GM21381 (cell line): ENCODE results near the gene ZCCHC7.
"Not testable (repeated sequence)": the region's sequence is repeated elsewhere in the genome, so short reads cannot be mapped to it uniquely, and the experiment has no call there.

ENCODE experiments used
- ATAC-seq: cut with Tn5 transposase; IDR thresholded peaks from one replicate; pipeline ENCODE4 v1.9.1; 2021; ENCODE audit warnings: mild to moderate bottlenecking, moderate library complexity; ENCODE audit not compliant: unreplicated experiment

ZCCHC7 gene

GRCh38 chr9:37390759-37391158 lies 270.4 kb downstream of the ZCCHC7 start:
- peak; percentile 89 for ATAC-seq

- ATAC-seq, result no peak
These were observed 271.9 kb downstream of the ZCCHC7 start for GRCh38 chr9:37392272-37392671.

GRCh38 chr9:37395229-37395628 lies 274.9 kb downstream of the ZCCHC7 start:
- ATAC-seq, result no peak

GRCh38 chr9:37395663-37396062 lies 275.3 kb downstream of the ZCCHC7 start:
- ATAC-seq, result no peak

GRCh38 chr9:37397948-37398347 lies 277.6 kb downstream of the ZCCHC7 start:
- ATAC-seq, result not testable (repeated sequence)

GRCh38 chr9:37398464-37399025 lies 278.2 kb downstream of the ZCCHC7 start:
- ATAC-seq, result no peak

GRCh38 chr9:37399336-37399735 lies 279.0 kb downstream of the ZCCHC7 start:
- ATAC-seq, result no peak

GRCh38 chr9:37404590-37404989 lies 284.2 kb downstream of the ZCCHC7 start:
- no peak for ATAC-seq

GRCh38 chr9:37405350-37405749 lies 285.0 kb downstream of the ZCCHC7 start:
- ATAC-seq, result no peak

- ATAC-seq, result no peak
These were observed 285.5 kb downstream of the ZCCHC7 start for GRCh38 chr9:37405764-37406380.

- no peak for ATAC-seq
These were observed 286.4 kb downstream of the ZCCHC7 start for GRCh38 chr9:37406603-37407401.

GRCh38 chr9:37407468-37407867 lies 287.1 kb downstream of the ZCCHC7 start:
- ATAC-seq, result no peak
